Measurements from ENCODE around the gene CNTNAP5.

The CNTNAP5 gene

GRCh38 chr2:124269348-124269747, 244.3 kb downstream of the CNTNAP5 start:
- DNase-seq (ENCODE audit: low spot score) = no peak

DNA sequence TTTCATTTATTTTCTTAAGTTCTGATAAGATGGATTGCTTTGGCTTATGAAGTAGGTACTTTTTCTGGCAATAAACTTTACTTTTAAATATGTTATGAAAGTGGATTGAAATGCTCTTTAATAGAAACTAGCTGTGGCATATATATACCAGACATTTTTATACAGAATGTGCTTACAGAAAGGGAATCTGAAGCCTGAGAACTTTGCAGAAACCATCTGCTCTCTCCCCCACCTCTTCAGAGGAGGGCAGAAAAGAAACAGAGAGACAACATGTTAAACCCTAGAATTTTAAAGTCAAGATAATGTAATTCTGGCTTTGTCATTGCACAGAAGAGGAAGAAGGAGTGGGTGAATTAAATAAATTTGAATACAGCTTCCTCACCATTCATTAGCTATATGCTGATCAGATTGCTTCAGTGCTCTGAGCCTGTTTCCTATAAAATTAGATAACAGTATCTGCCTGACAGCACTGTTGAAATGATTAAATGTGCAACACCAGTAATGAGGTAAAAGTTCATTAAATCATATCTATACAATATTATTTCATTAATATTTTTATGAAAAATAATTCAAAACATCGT, 247.3 kb downstream of the CNTNAP5 start:
- no peak for DNase-seq (ENCODE audit: low spot score)

DNA sequence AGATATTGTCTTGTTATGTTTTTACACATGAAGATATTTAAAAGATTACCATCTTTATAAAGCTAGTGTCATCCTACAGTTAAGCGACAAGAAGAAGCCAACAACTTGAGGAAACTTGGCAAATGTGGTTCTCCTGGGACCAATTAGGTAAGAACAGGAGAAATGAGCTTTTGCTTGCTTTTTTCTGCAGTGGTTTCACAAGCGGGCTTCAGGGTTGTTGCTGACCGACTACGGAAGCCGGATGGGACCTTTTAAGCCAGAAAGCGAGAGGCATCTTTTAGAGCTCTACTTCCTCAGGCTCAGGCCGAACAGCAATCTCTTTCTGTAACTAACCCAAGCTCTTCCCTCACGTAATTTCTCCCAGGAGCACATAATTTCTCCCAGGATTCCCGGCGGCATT, 256.5 kb downstream of the CNTNAP5 start:
- DNase-seq (ENCODE audit: low spot score) = no peak

GRCh38 chr2:124283096-124283495, 258.0 kb downstream of the CNTNAP5 start:
- peak; percentile 75 for DNase-seq (ENCODE audit: low spot score)

GRCh38 chr2:124286089-124286783, 261.1 kb downstream of the CNTNAP5 start:
- DNase-seq (ENCODE audit: low spot score) = no peak

DNA sequence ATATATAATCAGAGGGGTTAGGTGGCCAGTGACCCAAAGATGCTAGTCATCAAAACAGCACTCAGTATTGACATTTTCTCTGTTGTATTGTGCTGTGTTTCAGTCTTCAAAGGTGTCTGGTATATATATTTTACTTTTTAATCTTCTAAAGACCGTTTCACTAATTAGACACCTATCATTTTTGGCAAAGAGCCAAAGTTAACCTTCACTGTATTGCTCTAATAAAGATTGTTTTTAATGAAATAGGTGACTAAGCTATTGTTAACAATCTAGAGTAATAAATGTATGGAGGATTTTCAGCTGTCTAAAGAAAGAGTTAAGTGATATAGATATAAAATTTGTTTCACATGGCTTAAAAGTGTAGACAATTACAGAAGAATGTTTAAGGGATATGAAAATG, 264.0 kb downstream of the CNTNAP5 start:
- DNase-seq (ENCODE audit: low spot score) = no peak

DNA sequence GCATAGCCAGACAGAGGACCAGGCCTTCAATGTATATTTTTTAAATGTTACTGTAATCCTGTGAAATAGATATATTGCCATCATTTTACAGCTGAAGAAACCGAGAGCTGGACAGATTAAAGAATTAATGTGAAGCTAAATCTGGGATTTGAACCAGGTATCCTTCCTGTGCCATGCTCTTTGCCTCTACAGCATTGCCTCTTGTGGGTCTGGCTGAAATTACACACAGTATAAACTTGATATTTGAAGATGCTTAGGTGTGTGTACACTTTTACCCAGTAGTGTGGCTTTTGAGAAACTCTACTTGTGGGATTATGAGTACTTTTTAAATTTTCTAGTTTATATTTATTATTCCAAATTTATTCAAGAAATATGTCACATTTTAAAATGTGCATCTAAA, 264.5 kb downstream of the CNTNAP5 start:
- no peak for DNase-seq (ENCODE audit: low spot score)

GRCh38 chr2:124296470-124296869, 271.4 kb downstream of the CNTNAP5 start:
- DNase-seq (ENCODE audit: low spot score) = no peak

DNA sequence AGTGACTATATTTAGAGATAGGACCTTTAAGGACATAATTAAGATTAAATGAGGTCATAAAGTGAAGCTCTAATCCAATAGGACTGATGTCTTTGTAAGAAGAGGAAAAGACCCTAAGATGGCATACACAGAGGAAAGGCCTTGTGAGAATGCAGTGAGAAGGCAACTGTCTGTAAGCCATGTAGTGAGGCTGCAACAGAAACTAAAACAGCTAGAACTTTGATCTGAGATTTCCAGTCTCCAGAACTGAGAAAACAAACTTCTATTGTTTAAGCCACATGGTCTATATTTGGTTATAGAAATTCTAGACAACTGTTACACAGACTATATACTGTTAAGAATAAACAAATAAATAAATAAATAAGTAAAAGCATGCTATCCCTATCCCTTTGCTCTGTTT, 276.8 kb downstream of the CNTNAP5 start:
- DNase-seq (ENCODE audit: low spot score) = no peak

DNA sequence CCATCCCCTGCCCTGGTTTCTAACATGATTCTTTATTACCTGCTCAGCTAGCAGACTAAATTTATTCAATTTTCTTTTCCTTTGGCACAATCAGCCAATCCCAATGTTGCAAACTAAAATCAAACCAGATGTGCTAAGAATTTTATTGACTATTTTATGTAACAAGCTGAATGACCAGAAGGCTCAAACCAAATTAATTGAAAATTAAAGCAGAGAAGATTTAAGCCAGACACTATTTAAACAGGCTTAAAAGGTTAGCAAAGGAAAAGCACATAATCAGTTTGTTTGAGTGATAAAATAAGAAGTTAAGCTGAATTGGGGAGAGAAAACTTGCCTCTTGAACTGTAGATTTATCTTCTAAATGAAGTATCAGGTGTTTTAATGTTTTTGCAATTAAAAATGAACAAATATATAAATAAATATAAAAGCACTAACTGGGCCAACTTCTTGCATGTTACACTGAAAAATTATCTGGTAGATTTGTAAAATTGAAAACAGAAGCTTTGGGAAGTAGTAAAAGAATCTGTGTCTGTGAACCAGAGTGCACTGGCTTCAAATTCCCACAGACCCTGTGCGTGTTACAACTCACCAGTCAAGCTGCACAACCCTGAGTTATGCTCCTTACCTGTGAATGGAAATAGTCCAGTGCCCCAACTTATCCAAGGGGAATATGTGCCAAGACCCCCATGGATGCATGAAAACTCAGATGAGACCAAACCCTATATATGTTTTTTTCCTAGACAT, 283.4 kb downstream of the CNTNAP5 start:
- no peak for DNase-seq (ENCODE audit: low spot score)

- no peak for DNase-seq (ENCODE audit: low spot score)
Measured at GRCh38 chr2:124309563-124310138, 284.6 kb downstream of the CNTNAP5 start.

DNA sequence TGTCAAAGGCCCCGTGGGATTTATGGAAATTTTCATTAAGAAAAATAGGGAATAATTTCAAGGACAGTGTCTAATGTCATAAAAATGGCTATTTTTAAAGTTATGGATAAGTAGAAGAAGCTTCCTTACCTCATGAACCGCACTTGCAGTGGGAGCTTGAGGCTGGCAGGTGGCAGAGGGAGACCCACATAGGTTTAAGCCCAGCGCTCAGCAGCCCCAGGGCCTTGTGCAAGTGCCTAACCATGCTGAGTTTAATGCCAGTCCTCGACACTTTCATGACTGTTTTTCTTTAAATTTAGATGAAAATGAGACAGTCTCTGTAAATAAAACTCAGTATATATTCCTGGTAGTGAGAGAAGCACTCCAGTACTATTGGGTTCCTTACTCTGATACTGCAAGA, 285.6 kb downstream of the CNTNAP5 start:
- no peak for DNase-seq (ENCODE audit: low spot score)

GRCh38 chr2:124314084-124314483, 289.0 kb downstream of the CNTNAP5 start:
- no peak for DNase-seq (ENCODE audit: low spot score)

GRCh38 chr2:124315221-124315880, 290.3 kb downstream of the CNTNAP5 start:
- no peak for DNase-seq (ENCODE audit: low spot score)

DNA sequence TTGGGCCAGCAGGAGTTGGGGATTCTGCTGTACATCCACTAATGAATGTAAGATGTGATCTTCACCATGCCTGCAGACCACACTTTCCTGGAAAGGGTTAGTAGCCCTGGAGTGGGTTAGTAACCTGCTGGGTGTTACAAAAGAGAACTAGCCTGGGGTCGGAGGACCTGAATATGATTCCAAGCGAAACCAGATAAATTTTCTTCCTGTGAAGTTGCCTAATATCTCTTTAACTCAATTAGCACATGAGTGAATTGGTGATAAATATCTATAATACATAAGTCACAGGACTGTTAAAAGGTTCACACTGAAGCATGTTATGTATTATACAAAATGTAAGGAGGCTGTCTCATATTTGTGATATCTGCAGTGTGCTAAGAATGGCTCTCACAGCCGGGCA, 291.0 kb downstream of the CNTNAP5 start:
- no peak for DNase-seq (ENCODE audit: low spot score)

DNA sequence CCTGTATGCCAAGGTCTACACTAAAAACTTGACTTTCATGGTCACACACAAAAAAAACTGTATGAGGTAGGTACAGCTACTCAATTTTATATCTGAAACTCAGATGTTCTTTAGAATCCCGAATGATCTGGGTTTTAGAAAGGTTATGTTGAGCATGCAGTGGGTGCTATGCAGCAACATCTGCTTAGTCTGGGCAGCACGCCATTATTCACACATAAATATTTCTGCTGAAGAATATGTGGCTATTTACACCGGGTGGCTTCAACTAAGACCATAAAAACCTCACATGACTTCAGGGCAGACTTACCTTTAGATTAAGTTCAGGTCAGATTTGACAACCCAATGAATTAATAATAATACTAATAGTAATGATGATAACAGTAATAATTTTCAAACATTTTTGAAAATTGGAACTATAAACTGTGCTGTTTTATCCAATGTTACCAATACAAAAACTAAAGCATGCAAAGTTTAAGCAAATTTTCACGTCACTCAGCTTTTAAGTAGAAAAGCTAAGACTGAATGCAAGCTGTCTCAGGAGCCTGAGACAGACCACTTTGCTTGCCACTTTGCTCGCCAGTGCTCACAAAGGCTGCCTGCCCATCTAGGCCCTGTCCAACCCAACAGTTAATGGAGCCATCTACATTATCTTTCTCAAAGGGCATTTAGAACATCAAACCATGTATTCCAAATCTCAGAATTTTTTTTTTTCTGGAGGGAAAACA, 292.0 kb downstream of the CNTNAP5 start:
- no peak for DNase-seq (ENCODE audit: low spot score)

DNA sequence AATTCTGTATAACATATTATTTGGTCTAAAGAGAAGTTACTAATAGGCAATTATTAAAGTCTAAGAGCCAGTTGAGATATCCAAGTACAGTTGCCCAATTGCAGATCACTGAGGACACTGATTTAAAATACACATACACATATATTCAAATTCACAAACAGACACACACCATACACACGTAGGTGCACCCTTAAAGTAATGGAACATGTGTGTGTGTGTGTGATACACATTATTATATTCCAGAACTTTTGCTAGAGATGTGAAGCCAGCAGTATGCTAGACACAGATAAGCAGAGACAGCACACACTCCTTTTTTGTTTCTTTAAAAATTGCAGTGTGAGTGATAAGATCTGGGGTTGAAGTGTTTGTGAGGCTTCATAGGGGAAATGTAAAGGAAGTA, 292.5 kb downstream of the CNTNAP5 start:
- DNase-seq (ENCODE audit: low spot score) = no peak

DNA sequence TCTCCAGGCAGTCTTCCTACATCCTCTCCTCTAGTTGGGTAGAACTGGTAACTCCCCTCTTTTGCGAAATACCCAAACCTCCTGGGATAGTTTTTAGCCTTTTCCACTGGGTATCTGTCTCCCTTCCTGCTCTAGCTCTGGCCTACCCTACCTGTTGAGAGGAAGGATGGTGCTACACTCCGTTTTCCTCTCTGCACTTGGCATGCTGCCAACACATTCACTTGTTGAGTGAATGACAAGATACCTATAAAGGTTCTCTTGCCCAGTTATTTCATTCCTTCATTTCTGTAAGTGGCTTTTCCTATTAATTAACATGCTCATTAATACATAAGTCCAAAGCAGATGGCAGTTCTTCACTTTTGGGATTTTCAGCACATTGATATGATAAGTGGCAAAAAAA, 293.8 kb downstream of the CNTNAP5 start:
- no peak for DNase-seq (ENCODE audit: low spot score)

DNA sequence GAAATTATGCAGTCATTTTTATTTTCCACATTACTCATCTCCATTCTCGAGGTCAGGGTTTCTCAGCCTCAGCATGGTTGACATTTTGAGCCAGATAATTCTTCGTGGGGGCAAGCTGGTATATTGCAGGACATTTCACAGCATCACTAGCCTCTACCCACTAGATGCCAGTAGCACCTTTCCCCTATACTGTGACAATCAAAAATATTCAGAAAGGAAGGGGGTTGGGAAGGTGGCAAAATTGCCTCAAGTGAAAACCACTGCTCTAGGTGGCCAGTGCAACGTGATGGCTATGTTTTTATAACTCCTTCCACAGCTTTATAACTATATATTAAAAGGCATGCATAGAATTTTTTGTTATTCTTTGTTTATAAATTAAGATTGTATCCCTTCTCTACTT, 294.5 kb downstream of the CNTNAP5 start:
- no peak for DNase-seq (ENCODE audit: low spot score)

DNA sequence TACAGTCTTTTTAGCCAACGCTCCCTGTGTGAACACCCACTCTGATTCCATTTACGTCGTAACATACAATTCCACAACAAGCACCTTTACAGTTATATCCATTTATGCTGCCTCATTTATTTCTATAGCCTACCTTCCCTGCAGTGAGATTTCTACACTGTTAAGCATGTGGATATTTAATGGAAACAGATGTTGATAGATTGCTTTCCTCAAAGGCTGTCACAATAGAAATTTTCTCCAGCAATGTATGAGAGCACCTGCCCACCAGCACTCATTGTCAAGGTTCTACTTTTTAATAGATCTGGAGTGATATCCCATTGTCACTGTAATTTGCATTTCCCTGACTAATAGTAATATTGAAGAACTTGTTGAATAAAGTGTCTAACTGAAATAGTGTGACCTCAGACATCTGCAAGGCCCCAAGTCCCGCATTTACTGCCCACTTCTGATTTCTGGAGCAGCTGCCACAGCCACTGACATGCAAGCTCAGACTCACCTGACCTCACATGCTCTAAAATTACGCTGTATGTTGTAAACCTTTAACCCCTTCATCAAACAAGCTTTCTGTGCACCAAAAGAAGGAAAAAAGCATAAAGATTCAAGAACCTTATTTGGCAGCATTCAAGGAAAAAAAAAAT, 295.1 kb downstream of the CNTNAP5 start:
- DNase-seq (ENCODE audit: low spot score) = no peak

DNA sequence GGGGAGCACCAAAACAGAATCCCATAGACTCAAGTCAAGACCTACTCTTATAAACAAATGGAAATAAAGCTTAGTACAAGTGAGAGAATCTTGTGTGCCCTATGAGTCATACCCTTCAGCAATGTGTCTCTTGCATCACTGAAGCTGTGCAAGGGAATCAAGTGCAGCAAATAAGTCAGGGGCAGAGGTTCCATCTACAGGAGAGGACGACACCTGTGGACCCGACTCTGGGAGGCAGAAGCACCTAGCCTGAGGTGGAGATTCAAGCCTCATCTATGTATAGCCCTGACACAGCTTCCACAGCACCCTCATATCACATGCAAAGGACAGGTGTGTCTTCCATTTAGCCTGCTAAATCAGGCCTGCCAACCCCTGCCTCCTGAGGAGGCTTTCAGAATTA, 298.2 kb downstream of the CNTNAP5 start:
- DNase-seq (ENCODE audit: low spot score) = no peak
